GDM1 (cell line): ENCODE data around the gene ZBTB3.
"Not testable (repeated sequence)": the region's sequence is repeated elsewhere in the genome, so short reads cannot be mapped to it uniquely, and the experiment has no call there.

Experiments
- DNase-seq: peaks from one replicate; lab custom pipeline; 2025; lab: John Stamatoyannopoulos, UW

Gene ZBTB3

GRCh38 chr11:62753736-62754603, at the start of gene ZBTB3:
ZBTB3 (minus strand) TSS chr11:62754160; CDS start chr11:62753664, 496 bp downstream.
- DNase-seq: peak; percentile 99

GRCh38 chr11:62801071-62801470, 47.1 kb upstream of the ZBTB3 start:
- no peak for DNase-seq

GRCh38 chr11:62799486-62799885, 45.5 kb upstream of the ZBTB3 start:
- no peak for DNase-seq

- DNase-seq: no peak
These were observed 42.3 kb upstream of the ZBTB3 start for GRCh38 chr11:62796281-62796680.

GRCh38 chr11:62794201-62794775, 40.3 kb upstream of the ZBTB3 start:
- no peak for DNase-seq

GRCh38 chr11:62792202-62792575, 38.2 kb upstream of the ZBTB3 start:
- DNase-seq: no peak

GRCh38 chr11:62791501-62792201, 37.7 kb upstream of the ZBTB3 start, which contains the start of gene TMEM223:
TMEM223 (minus strand) TSS chr11:62792006; CDS start chr11:62791994, 12 bp downstream.
- DNase-seq: peak; percentile 74

GRCh38 chr11:62789576-62789975, 35.6 kb upstream of the ZBTB3 start:
- DNase-seq: no peak

- DNase-seq: no peak
These were observed 35.0 kb upstream of the ZBTB3 start for GRCh38 chr11:62788991-62789390.

GRCh38 chr11:62787005-62787759, 33.2 kb upstream of the ZBTB3 start, which contains the start of gene TMEM179B:
TMEM179B (plus strand) TSS chr11:62787402; CDS start chr11:62787432, 30 bp downstream.
- DNase-seq: peak; percentile 94

GRCh38 chr11:62786318-62787004, 32.5 kb upstream of the ZBTB3 start:
- peak; percentile 70 for DNase-seq

- DNase-seq: no peak
These were observed 28.8 kb upstream of the ZBTB3 start for GRCh38 chr11:62782753-62783152.

GRCh38 chr11:62778441-62778840, 24.5 kb upstream of the ZBTB3 start:
- DNase-seq: no peak

GRCh38 chr11:62777389-62777788, 23.4 kb upstream of the ZBTB3 start:
- DNase-seq: no peak

GRCh38 chr11:62775646-62776045, 21.7 kb upstream of the ZBTB3 start:
- no peak for DNase-seq

GRCh38 chr11:62774407-62774806, 20.4 kb upstream of the ZBTB3 start:
- no peak for DNase-seq

- peak; percentile 90 for DNase-seq
These were observed 17.4 kb upstream of the ZBTB3 start, which contains the start of gene TAF6L for GRCh38 chr11:62771144-62772021. TAF6L (plus strand) TSS chr11:62771396; CDS start chr11:62775784, 4,388 bp downstream.

- DNase-seq: peak; percentile 61
These were observed 16.8 kb upstream of the ZBTB3 start for GRCh38 chr11:62770778-62771143.

- not testable (repeated sequence) for DNase-seq
These were observed 6.9 kb upstream of the ZBTB3 start for GRCh38 chr11:62760867-62761227.
